Common myeloid progenitor, CD34-positive (primary cell): Measurements from ENCODE around the gene ABLIM1.

Source experiments
- CTCF ChIA-PET: fragments of 350-600 bp; sonication (Branson Sonifier 250); formaldehyde crosslinking; loops from one replicate; lab custom pipeline; 2021; ENCODE audit warnings: antibody characterized with exemption; lab: Charles Lee
- POLR2A ChIA-PET: fragments of 350-600 bp; sonication (Branson Sonifier 250); formaldehyde crosslinking; loops from one replicate; lab custom pipeline; 2021; ENCODE audit warnings: antibody characterized with exemption; lab: Charles Lee
- DNase-seq, 3 donors: peaks; one replicate each; pipeline versions ENCODE4 v3.0.0 to v3.0.0-alpha.2; 2013
- H3K27ac ChIP-seq, 2 experiments: 1 replicate in 1 of 2; 2 replicates in 1 of 2; pipeline ENCODE4 v1.7.0; 2013; ENCODE audit warnings: inconsistent platforms in 2 of 2, low read length in 2 of 2, mild to moderate bottlenecking in 2 of 2, low read depth in 1 of 2, moderate library complexity in 1 of 2; ENCODE audit not compliant: severe bottlenecking in 2 of 2, insufficient read depth in 1 of 2, poor library complexity in 1 of 2
- H3K27me3 ChIP-seq, 5 experiments: replicated peaks in 2 of 5; 1 replicate in 3 of 5; 2 replicates in 2 of 5; pipeline versions ENCODE4 v1.6.1 to v1.7.0; 2013; ENCODE audit warnings: low read length in 4 of 5, mild to moderate bottlenecking in 2 of 5, moderate library complexity in 2 of 5, inconsistent platforms in 1 of 5; ENCODE audit not compliant: insufficient read depth in 5 of 5, control insufficient read depth in 4 of 5
- H3K36me3 ChIP-seq, 4 experiments: 1 replicate in 2 of 4; 2 replicates in 2 of 4; pipeline versions ENCODE4 v1.6.1 to v1.7.0; 2013; ENCODE audit warnings: low read length in 3 of 4, control low read depth in 1 of 4, mild to moderate bottlenecking in 1 of 4; ENCODE audit not compliant: control insufficient read depth in 4 of 4, insufficient read depth in 4 of 4
- H3K4me1 ChIP-seq, 4 experiments: 1 replicate in 3 of 4; 2 replicates in 1 of 4; pipeline versions ENCODE4 v1.6.1 to v1.7.1; 2013; ENCODE audit warnings: low read length in 3 of 4, mild to moderate bottlenecking in 3 of 4, control low read depth in 1 of 4, inconsistent platforms in 1 of 4, moderate library complexity in 1 of 4; ENCODE audit not compliant: control insufficient read depth in 4 of 4, insufficient read depth in 4 of 4; ENCODE audit errors: control extremely low read depth in 1 of 4
- H3K4me3 ChIP-seq, 7 experiments: 1 replicate in 4 of 7; 2 replicates in 3 of 7; pipeline versions ENCODE4 v1.5.1 to v1.7.0; 2013; ENCODE audit warnings: mild to moderate bottlenecking in 7 of 7, low read length in 6 of 7, moderate library complexity in 6 of 7, inconsistent platforms in 2 of 7, low read depth in 2 of 7, control low read depth in 1 of 7; ENCODE audit not compliant: insufficient read depth in 4 of 7, control insufficient read depth in 1 of 7; ENCODE audit errors: extremely low read depth in 1 of 7
- H3K9me3 ChIP-seq, 5 experiments: 1 replicate in 4 of 5; 2 replicates in 1 of 5; pipeline versions ENCODE4 v1.6.1 to v1.7.1; 2013; ENCODE audit warnings: low read length in 4 of 5, mild to moderate bottlenecking in 2 of 5, inconsistent platforms in 1 of 5, low read depth in 1 of 5, moderate library complexity in 1 of 5; ENCODE audit not compliant: control insufficient read depth in 4 of 5, insufficient read depth in 2 of 5; ENCODE audit errors: control extremely low read depth in 1 of 5
- WGBS: methylation state at CpG from one replicate; pipeline ENCODE4 v1.1.5; 2013; ENCODE audit not compliant: insufficient coverage; 5-methylcytosine and 5-hydroxymethylcytosine counted together

ABLIM1 gene

GRCh38 chr10:114681542-114681941, 23.5 kb upstream of the ABLIM1 start:
- DNase-seq = no peak
- peaks cover 0 to 19% (median 12%) of the 10 kb centered on the region in 4 experiments for H3K4me1 ChIP-seq
- H3K27ac ChIP-seq = no peak overlapping the region
- 96% methylated on average over 3 of the region's 5 CpGs for WGBS
- no peaks in the 10 kb centered on the region for H3K36me3 ChIP-seq
- H3K27me3 ChIP-seq = no peaks in the 10 kb centered on the region
- ChIA-PET CTCF (interaction anchor here (1.3 kb wide), 1 partner anchor 48 kb away, joined by 4 read pairs; no protein-coding TSS in a partner anchor), POLR2A (no interaction called here)
- no peak overlapping the region for H3K4me3 ChIP-seq
- H3K9me3 ChIP-seq = no peaks in the 10 kb centered on the region

- Histone ChIP-seq H3K9me3 (no peaks in the 10 kb centered on the region), H3K4me1 (peaks cover 0 to 15% (median 10%) of the 10 kb centered on the region in 4 experiments), H3K36me3 (peaks cover 0 to 2% (median 0%) of the 10 kb centered on the region in 4 experiments), H3K27ac (no peak overlapping the region), H3K27me3 (no peaks in the 10 kb centered on the region), H3K4me3 (no peak overlapping the region)
- DNase-seq = peak in 1 of 3 donors; percentile 32
- CTCF ChIA-PET = interaction anchor here (0.9 to 1.3 kb wide), 2 partner anchors 14 to 33 kb away, joined by 3 read pairs; no protein-coding TSS in a partner anchor
- POLR2A ChIA-PET = no interaction called here
- WGBS = 100% methylated on average over 3 of the region's 3 CpGs
Measured at GRCh38 chr10:114680543-114681117, 22.6 kb upstream of the ABLIM1 start.

GRCh38 chr10:114679552-114679951, 21.5 kb upstream of the ABLIM1 start:
- Histone ChIP-seq H3K4me3 (no peak overlapping the region), H3K27me3 (no peaks in the 10 kb centered on the region), H3K27ac (no peak overlapping the region), H3K36me3 (peaks cover 0 to 2% (median 0%) of the 10 kb centered on the region in 4 experiments), H3K9me3 (no peaks in the 10 kb centered on the region), H3K4me1 (peaks cover 0 to 11% (median 7%) of the 10 kb centered on the region in 4 experiments)
- 100% methylated on average over 1 of the region's 5 CpGs for WGBS
- CTCF ChIA-PET = no interaction called here
- no peak for DNase-seq
- POLR2A ChIA-PET = no interaction called here

- Histone ChIP-seq H3K36me3 (peaks cover 0 to 2% (median 0%) of the 10 kb centered on the region in 4 experiments), H3K4me1 (peaks cover 0 to 5% (median 1%) of the 10 kb centered on the region in 4 experiments), H3K9me3 (no peaks in the 10 kb centered on the region), H3K27me3 (no peaks in the 10 kb centered on the region), H3K27ac (no peak overlapping the region), H3K4me3 (no peak overlapping the region)
- POLR2A ChIA-PET = no interaction called here
- no CpG with 5 or more reads among the region's 2 CpGs for WGBS
- CTCF ChIA-PET = interaction anchor here (1.2 kb wide), 1 partner anchor 130 kb away, joined by 3 read pairs; no protein-coding TSS in a partner anchor
- DNase-seq = no peak
Measured at GRCh38 chr10:114678820-114679219, 20.7 kb upstream of the ABLIM1 start.

GRCh38 chr10:114678336-114678735, 20.3 kb upstream of the ABLIM1 start:
- ChIA-PET CTCF (interaction anchor here (1.2 kb wide), 1 partner anchor 130 kb away, joined by 3 read pairs; no protein-coding TSS in a partner anchor), POLR2A (no interaction called here)
- no peak overlapping the region for H3K4me3 ChIP-seq
- H3K9me3 ChIP-seq = no peaks in the 10 kb centered on the region
- H3K4me1 ChIP-seq = peaks cover 0 to 5% (median 0%) of the 10 kb centered on the region in 4 experiments
- H3K27ac ChIP-seq = no peak overlapping the region
- 96% methylated on average over 4 of the region's 4 CpGs for WGBS
- peaks cover 0 to 2% (median 0%) of the 10 kb centered on the region in 4 experiments for H3K36me3 ChIP-seq
- H3K27me3 ChIP-seq = no peaks in the 10 kb centered on the region
- DNase-seq = no peak

GRCh38 chr10:114674346-114674745, 16.3 kb upstream of the ABLIM1 start:
- peaks cover 0 to 4% (median 1%) of the 10 kb centered on the region in 4 experiments for H3K36me3 ChIP-seq
- no peaks in the 10 kb centered on the region for H3K4me1 ChIP-seq
- H3K27ac ChIP-seq = no peak overlapping the region
- WGBS = 70% methylated on average over 2 of the region's 4 CpGs
- ChIA-PET POLR2A (no interaction called here), CTCF (no interaction called here)
- H3K9me3 ChIP-seq = peaks cover 0 to 3% (median 0%) of the 10 kb centered on the region in 5 experiments
- DNase-seq = no peak
- no peaks in the 10 kb centered on the region for H3K27me3 ChIP-seq
- H3K4me3 ChIP-seq = no peak overlapping the region

GRCh38 chr10:114669648-114670047, 11.6 kb upstream of the ABLIM1 start:
- CTCF ChIA-PET = interaction anchor here (1.3 to 1.8 kb wide), 2 partner anchors 12 to 24 kb away, joined by 4 to 6 read pairs; partner anchors contain the start of gene ABLIM1
- H3K9me3 ChIP-seq = peaks cover 0 to 7% (median 2%) of the 10 kb centered on the region in 5 experiments
- H3K27ac ChIP-seq = no peak overlapping the region
- POLR2A ChIA-PET = no interaction called here
- H3K4me1 ChIP-seq = no peaks in the 10 kb centered on the region
- 95% methylated on average over 3 of the region's 3 CpGs for WGBS
- peaks cover 0 to 2% (median 1%) of the 10 kb centered on the region in 4 experiments for H3K36me3 ChIP-seq
- no peak for DNase-seq
- no peaks in the 10 kb centered on the region for H3K27me3 ChIP-seq
- no peak overlapping the region for H3K4me3 ChIP-seq
